CD4-positive, alpha-beta T cell treated with Interleukin-4 for 4 hours (primary cell): ENCODE results near the gene PNN.
"Not testable (repeated sequence)": the region's sequence is repeated elsewhere in the genome, so short reads cannot be mapped to it uniquely, and the experiment has no call there.

ENCODE experiments used
- DNase-seq: peaks from one replicate; pipeline ENCODE4 v3.0.0-alpha.2; 2020

PNN gene

GRCh38 chr14:39181693-39182047 lies 6.6 kb downstream of the PNN start:
- no peak for DNase-seq

- no peak for DNase-seq
These were observed 8.0 kb downstream of the PNN start for GRCh38 chr14:39182770-39183684.

GRCh38 chr14:39183685-39184003 lies 8.6 kb downstream of the PNN start:
- not testable (repeated sequence) for DNase-seq

GRCh38 chr14:39184628-39185255 lies 9.7 kb downstream of the PNN start:
- DNase-seq = no peak

GRCh38 chr14:39185256-39186049 lies 10.4 kb downstream of the PNN start:
- no peak for DNase-seq

- DNase-seq = no peak
These were observed 12.0 kb downstream of the PNN start for GRCh38 chr14:39186941-39187525.

GRCh38 chr14:39203659-39204606 lies 28.9 kb downstream of the PNN start:
- no peak for DNase-seq

GRCh38 chr14:39207430-39207829 lies 32.4 kb downstream of the PNN start:
- not testable (repeated sequence) for DNase-seq

GRCh38 chr14:39211109-39211741 lies 36.2 kb downstream of the PNN start:
- DNase-seq = no peak

- DNase-seq = no peak
These were observed 37.0 kb downstream of the PNN start for GRCh38 chr14:39212034-39212433.

GRCh38 chr14:39212693-39213092 lies 37.6 kb downstream of the PNN start:
- no peak for DNase-seq

GRCh38 chr14:39217214-39217879 lies 42.3 kb downstream of the PNN start:
- DNase-seq = no peak

- DNase-seq = no peak
These were observed 43.2 kb downstream of the PNN start for GRCh38 chr14:39218171-39218769.

- DNase-seq = no peak
These were observed 44.0 kb downstream of the PNN start for GRCh38 chr14:39219075-39219499.

- not testable (repeated sequence) for DNase-seq
These were observed 45.4 kb downstream of the PNN start for GRCh38 chr14:39220473-39220872.

GRCh38 chr14:39228044-39228443 lies 53.0 kb downstream of the PNN start:
- DNase-seq = no peak

- DNase-seq = no peak
These were observed 53.6 kb downstream of the PNN start for GRCh38 chr14:39228509-39229221.

GRCh38 chr14:39229222-39229543 lies 54.1 kb downstream of the PNN start:
- DNase-seq = peak; percentile 86

- no peak for DNase-seq
These were observed 54.6 kb downstream of the PNN start for GRCh38 chr14:39229601-39230110.
